HG02938 (cell line): Measurements from ENCODE around the gene TRAK1.
"Not testable (repeated sequence)": the region's sequence is repeated elsewhere in the genome, so short reads cannot be mapped to it uniquely, and the experiment has no call there.

Source experiments
- ATAC-seq: cut with Tn5 transposase; IDR thresholded peaks from one replicate; pipeline ENCODE4 v1.9.1; 2021; ENCODE audit warnings: mild to moderate bottlenecking, moderate library complexity; ENCODE audit not compliant: unreplicated experiment

TRAK1 gene, protein sequence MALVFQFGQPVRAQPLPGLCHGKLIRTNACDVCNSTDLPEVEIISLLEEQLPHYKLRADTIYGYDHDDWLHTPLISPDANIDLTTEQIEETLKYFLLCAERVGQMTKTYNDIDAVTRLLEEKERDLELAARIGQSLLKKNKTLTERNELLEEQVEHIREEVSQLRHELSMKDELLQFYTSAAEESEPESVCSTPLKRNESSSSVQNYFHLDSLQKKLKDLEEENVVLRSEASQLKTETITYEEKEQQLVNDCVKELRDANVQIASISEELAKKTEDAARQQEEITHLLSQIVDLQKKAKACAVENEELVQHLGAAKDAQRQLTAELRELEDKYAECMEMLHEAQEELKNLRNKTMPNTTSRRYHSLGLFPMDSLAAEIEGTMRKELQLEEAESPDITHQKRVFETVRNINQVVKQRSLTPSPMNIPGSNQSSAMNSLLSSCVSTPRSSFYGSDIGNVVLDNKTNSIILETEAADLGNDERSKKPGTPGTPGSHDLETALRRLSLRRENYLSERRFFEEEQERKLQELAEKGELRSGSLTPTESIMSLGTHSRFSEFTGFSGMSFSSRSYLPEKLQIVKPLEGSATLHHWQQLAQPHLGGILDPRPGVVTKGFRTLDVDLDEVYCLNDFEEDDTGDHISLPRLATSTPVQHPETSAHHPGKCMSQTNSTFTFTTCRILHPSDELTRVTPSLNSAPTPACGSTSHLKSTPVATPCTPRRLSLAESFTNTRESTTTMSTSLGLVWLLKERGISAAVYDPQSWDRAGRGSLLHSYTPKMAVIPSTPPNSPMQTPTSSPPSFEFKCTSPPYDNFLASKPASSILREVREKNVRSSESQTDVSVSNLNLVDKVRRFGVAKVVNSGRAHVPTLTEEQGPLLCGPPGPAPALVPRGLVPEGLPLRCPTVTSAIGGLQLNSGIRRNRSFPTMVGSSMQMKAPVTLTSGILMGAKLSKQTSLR

DNA sequence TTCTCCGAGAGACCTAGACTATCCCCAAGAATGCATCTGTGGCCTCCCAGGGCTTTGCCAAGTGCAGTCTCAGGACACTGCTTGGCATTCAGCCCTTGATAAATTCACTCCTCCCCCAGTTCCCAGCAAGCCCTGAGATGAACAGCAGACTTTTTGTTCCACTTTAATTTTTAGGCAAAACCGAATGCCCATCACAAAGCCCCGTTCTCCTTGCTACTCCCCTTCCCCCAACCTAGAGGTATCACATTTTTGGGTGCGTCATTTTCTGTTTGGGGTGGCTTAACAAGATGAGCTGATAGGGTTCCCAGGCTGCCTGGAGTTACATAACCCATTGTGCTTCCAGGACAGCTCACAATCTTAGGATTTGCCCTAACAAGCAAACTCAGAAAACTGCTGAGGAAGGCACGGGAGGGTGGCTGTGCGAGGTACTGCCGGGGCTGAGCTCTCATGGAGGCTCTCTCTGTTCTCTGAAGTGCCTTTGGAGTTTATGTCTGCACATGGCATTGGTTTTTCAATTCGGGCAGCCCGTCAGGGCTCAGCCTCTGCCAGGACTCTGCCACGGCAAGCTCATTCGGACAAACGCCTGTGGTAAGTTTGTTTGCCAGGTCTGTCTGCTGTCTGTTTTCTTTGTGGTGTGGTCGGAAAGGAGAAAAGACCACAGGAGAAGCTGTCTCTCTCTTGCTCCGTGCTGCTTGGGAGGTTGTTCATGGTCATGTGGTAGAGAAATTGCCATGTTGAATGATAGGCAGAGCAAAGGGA lies at the start of gene TRAK1:
TSS of gene TRAK1 (plus strand) at position 385 of the 759 bp plus-strand sequence. CDS start at position 498, 113 bp downstream.
- no peak for ATAC-seq

DNA sequence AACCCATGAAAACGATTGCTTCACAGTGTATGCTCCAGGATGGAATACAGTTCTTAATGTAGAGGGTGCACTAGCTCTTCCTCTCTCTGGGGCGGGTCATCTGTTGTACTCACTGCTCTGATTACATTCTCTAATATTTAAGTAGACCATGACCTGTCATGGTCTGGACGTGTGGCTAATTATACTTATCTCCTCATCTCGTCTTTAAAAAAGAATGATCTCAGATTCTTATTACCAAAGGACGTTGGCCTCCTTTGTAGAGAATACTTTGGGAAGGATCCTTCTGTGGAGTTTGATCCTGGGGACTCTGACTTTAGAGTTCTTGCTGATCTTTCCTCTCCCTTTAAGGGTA lies 48.4 kb upstream of the TRAK1 start:
- ATAC-seq: no peak

DNA sequence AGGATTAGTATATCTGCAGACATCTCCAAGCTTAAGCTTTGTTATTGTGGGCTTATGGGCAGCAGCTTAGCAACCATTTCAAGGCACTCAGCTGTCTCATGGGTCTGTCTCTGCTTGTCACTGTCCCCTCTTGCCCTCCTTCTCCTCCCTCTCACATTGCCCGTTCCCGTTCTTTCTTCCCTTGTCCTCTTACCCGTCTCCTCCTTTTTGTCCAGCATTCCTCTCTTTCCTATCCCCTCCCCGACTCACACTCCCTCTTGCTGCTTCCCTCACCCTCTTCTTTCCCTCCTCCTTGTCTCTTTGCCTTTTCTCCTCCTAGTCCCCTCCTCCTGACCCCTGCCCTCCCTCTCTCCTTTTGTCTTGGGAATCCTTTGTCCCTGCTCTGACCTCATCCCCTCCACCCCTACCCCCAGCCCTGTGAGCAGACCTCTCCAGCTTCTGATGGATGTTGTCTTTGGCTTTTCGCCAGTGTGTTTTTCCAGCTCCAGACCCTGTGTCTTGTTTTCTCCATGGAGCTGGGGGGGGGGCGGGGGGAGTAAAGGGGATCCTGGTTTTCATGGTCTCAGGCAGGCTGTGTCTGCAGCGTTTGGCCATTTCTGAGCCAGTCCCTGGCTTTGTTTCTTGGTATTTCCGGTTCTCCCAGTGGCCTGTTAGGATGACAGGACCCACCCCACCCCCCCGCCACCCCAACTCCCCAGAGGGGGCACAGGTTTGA lies 47.9 kb upstream of the TRAK1 start:
- no peak for ATAC-seq

DNA sequence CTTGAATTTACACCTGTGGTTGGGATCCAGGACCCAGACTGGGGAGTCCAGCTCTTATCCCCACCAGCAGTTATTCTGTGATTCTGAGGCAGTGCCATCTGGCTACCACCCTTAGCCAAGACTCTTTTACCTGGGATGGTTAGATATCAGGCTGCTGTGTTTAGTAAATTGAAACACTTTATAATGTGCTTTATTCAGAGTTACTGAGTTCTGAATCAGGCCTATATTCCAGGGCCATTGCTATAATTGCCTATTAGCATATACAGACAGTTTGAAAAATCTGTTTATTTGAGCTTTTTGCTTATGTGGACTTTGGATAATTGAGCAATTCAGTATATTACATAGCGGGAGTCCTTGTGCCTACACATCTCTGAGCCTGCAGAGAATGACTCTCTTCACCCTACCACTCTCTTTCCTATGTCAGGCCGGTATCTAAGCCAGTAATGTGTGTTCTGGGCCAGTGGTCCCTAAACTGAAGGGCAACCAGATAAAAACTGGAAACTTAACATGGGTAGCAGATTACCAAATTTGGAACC lies 45.4 kb upstream of the TRAK1 start:
- no peak for ATAC-seq

DNA sequence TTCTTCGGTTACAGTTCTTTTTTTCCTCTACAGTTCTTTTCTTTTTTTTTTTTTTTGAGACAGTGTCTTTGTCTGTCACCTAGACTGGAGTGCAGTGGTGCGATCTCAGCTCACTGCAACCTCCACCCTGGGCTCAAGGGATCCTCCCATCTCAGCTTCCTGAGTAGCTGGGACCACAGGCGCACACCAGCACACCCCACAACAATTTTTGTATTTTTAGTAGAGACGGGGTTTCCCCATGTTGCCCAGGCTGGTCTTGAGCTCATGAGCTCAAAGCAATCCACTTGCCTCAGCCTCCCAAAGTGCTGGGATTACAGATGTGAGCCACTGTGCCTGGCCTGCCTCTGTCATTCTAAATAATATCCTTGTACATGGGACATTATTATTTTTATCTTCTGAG lies 42.6 kb upstream of the TRAK1 start:
- ATAC-seq: not testable (repeated sequence)

DNA sequence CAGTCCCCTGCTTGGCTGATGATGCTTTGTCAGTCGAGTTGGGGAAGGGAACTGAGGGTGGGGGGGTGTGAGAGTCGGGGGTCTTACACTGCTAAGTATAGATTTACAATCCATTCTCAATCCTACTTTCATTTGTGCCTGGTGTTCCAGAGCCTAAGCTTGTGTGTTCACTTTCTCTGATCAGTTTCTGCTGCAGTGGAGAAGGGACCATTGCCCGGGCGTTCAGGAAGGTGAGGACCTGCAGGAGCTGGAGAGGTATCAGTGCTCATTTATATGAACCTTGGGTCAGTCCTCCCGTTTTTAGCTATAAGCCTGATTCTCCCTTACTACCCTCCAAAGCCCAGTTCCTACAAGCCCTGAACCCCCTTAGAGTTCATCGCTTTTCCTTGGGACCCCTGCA lies 41.0 kb upstream of the TRAK1 start:
- ATAC-seq: no peak

DNA sequence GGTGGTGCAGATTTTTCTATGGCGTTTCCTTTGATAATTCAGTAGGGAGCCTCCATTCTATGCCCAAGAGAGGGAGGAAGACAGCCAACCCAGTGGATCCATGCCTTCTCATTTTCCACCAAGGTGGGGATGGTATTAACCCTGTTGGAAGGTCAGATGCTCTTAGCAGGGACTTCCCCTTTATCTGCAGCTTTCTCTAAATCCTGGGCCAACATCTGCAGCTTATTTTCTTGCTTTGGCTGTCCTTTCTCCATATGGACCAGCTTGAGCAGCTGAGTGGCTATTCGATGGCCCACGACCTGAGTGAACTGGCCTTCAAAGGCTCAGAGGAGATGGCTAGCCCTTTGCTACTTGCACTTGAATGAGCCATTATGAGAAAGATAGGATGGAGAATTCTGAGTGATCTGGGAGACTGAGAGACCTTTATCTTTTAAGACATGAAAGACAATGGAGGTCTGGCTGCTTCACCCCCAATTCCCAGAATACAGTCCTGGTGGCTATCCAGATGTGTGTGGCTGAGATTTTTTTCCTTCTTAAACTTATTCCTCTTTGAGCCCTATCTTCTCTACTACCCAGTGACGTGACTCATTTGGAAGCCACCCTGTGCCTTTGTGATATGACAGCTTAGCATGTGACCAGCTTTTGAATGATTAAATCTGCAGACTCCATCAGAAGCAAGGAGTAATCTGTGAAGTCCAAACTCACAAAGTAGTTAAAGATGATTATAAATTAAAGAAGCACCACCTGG lies 39.6 kb upstream of the TRAK1 start:
- no peak for ATAC-seq

DNA sequence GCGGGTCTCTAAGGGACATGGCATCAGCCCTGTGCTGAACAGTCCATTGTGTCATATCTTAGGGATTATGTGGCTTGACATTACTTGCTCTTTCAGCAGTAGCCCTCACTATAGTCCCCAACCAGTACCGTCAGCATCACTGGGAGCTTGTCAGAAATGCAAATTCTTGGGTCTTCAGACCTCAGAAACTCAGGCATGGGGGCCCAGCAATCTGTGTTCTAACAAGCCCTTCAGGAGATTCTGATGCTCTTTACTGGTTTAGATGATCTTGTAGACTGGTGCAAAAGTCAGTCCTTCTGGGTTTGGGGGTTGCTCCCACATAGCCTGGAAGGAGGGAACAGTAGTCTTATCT lies 39.0 kb upstream of the TRAK1 start:
- ATAC-seq: no peak

DNA sequence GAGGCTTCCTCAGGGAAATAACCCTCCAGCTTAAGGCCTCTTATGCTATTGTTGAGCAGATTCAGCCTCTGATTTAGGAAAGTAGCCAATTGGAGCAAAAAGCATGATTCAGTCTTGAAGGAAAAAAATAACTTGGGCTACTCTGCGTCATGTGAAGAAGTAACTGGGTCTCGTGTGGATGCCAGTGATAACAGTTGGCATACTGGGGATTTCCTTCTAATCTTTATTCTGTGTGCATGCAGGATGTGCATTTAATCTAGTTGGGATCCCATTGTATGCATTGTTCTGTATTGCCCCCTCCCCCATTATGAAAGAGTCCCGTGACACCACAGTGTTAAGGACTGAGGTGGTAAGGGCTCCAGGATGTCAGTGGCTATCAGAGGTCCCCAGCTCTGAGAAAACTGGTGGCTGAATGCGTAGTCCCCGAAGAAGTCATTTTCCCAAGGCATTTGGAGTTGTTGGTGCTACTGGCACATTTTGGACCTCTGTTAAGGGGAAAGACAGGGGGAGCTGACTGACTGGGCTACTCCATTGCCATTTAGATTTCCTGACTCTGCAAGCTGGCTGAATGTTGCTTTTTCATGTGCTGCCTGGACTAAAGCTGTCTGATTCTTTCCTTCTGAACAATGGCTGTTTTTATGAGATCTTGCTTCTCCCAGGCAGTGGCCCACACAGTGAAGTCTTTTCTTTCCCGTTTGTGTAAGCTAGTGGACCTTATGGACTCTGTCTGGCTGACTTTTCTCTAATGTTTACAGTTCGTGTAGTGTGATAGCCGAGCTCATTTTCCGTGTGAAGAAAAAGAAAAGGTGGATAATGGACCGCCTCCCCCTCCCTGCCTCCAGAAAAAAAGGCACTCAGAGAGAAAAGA lies 38.4 kb upstream of the TRAK1 start:
- no peak for ATAC-seq

DNA sequence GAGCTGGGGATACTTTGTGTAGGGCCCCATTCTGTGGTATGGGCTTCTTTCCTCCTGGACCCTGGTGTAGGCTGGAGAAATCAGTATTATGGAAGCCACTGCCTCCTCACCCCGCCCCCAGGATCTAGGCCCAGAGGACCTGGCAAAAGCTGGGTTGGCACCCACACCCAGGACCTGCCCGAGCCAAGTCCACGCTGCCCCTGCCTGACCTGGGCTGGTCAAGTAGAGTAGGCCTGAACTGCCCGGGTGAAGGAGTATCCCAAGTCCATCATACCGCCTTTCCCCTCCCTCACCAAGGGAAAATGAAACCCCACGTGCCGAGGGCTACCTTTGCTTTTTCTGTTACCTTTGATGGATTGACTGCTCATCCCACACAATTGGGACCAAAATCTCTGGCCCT lies 37.7 kb upstream of the TRAK1 start:
- no peak for ATAC-seq

DNA sequence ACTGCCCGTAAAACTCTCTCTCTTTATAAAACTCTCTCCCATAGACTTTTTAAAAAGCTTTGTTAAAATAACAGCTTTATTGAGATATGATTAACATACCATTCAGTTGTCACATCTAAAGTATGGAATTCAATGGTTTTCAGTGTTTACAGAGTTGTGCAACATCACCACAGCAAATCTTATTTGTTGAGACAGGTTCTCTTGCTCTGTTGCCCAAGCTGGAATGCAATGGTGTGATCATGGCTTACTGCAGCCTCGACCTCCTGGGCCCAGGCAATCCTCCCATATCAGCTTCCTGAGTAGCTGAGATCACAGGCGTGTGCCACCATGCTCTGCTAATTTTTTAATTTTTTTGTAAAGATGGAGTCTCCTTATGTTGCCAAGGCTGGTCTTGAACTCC lies 35.9 kb upstream of the TRAK1 start:
- no peak for ATAC-seq

DNA sequence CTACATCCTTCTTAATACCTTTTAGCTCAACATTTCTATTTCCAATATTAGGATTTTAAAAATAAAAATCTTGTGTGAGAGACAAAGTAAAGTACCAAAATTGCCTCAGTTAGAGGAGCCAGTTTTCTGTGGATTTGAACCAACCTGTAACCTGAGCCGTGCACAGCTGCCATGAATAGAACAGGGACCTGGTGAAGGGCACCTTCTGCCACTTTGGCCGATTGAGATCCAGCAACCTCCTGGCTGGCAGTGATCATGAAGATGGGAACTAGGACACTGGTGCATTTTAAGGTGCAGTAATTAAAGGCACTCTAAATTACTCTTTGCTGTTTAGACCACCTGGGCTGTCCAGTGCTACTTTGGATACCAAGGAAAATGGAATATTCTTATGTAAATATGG lies 34.3 kb upstream of the TRAK1 start:
- no peak for ATAC-seq

DNA sequence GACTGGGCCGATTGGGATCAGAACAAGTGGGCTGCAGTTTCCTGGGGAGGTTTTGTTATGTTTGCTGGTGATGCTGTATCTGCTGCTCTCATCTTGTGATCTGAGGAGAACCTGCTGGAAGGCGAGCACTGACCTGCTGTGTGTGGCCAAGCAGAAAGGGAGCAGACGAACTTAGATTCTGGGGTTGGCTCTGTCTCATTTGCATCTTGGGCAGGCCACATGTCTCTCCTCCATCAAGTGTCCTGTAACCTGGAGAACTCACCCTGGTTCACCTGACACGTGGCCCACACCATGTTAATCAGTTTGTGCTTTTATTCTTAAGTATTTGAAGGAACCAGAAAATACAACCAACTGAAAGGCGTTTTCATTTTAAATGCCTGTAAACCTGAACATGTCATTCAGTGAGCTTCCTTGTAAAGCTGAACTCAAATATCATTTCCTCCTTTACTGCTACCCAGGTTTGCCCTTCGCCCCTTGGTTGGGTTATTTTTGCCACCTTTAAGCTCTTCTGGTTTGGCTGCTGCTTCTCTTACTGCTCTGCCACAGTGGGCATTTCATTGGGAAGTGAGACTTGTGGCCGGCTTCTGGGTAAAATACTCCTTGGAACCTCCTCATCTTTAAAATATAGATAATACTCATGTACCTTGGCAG lies 33.5 kb upstream of the TRAK1 start:
- peak; percentile 67 for ATAC-seq

DNA sequence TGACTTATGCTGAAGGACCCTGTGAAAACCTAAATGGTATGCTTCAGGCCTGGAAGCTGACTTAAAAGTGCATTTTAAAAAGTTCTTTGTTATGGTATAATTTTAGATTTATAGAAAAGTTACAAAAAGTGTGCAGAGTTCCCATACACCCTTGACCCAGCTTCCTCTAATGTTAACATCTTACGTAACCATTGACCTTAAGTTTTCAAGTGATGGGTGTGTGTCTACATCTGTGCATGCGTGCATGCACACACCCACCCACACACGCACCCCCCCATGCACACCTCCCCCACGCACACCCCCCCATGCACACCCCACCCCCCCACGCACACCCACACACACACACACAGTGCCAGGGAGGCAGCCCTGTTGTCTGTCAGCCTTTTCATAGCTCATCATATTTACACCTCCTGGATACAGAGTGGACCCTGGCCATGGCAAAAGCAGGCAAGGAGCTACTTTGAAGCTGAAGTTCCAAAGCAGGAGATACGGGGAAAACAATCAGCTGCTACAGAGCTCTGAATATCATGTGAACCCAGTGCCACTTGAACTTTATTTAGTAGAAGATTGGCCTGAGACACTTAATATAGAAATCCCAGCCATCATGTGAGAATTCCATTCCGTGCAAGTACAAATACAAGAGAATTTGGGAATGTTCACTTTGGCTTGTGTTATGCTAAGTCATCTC lies 30.0 kb upstream of the TRAK1 start:
- ATAC-seq: no peak

DNA sequence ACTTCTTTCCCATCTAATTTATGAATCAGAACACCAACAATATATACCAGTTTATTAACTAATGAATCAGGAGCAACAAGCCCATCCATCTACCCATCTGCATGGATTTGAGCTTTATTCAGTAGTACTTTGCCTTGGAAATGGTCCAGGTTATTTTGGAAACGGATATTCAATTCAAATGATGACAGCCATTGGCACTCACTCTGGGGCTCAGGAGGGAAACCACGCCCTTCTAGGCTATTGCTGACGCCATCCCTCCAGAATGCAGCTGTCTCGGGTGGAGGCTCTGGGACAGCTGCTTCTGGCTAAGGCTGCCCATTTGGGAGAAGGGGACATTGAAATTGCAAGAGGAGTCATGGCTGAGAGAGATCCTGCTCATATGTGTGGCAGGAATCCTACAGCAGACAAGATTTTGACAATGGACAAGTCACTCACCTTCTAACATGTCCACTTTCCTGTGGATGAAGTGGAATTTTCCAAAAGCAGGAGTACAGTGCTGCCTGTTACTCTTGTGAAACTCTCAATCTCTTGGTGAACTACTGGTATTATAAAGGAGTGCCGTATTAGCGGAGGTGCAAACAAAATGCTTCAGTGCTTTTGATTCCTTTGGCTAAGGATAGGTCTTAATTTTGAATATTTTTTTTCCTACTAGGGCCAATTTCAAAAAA lies 29.3 kb upstream of the TRAK1 start:
- no peak for ATAC-seq

DNA sequence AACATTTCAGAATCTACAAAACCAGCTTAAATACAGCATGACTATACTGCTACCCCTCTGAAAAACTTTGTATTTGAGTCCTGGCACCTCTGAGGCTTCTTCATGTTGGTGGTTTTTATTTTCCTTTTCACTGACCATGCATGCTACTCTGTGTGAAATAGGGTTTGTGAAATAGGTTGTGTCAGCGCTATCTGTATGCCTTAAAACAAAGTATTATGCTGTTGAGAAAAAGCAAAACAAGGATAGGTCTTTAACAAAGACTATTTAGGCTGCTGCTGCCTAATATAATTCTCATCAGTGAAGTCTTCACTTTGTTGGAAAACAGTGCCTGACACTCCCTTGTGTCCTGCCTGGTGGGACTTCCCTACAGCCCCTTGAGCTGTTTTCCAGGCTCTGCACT lies 28.7 kb upstream of the TRAK1 start:
- ATAC-seq: no peak

DNA sequence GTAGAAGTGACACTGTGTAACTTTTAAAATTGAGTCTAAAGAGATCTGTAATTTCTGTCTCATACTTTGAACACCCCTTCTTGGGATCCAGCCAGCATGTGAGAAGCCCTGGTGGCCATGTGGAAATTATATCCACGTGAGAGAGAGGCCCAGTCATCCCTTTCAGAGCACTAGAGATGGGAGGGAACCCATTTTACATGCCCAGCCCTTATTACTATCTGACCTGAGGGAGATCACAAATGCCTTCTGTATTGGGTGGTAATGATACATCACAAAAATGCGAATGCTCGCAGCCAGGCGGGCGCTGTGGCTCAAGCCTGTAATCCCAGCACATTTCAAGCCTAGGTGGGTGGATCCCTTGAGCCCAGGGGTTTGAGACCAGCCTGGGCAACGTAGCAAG lies 27.3 kb upstream of the TRAK1 start:
- ATAC-seq: no peak
